OCI-LY3 (cell line): ENCODE results near the gene LMBRD2.
A peak's percentile ranks its signal among the peaks of the same experiment; 100 is the strongest.
"Not testable (repeated sequence)": the region's sequence is repeated elsewhere in the genome, so short reads cannot be mapped to it uniquely, and the experiment has no call there.

Experiments
- H2AFZ ChIP-seq: fragments of 200-600, 300-600 bp; shearing (Covaris generic); 2 replicates; pipeline ENCODE4 v1.6.0; 2014; ENCODE audit warnings: antibody characterized with exemption, low read depth, low read length
- H3K27ac ChIP-seq: fragments of 200-600, 300-600 bp; sonication (generic); 2 replicates; pipeline ENCODE4 v1.5.1; 2014; ENCODE audit warnings: mild to moderate bottlenecking, low read length, moderate library complexity, mixed read lengths
- H3K27me3 ChIP-seq: fragments of 200-600, 300-600 bp; sonication (generic); 2 replicates; pipeline ENCODE4 v1.6.1; 2014; ENCODE audit warnings: low read depth, low read length, mixed read lengths
- H3K36me3 ChIP-seq: fragments of 200-600, 300-600 bp; sonication (generic); replicated peaks from 2 replicates; pipeline ENCODE3; 2014; ENCODE audit warnings: low read depth, low read length, mixed read lengths
- H3K4me1 ChIP-seq: fragments of 300-600, 200-600 bp; sonication (generic); 2 replicates; pipeline ENCODE4 v1.6.1; 2014; ENCODE audit warnings: low read length, mixed read lengths
- H3K4me2 ChIP-seq: fragments of 200-600, 300-600 bp; sonication (generic); 2 replicates; pipeline ENCODE4 v1.6.1; 2014; ENCODE audit warnings: low read length, mixed read lengths
- H3K4me3 ChIP-seq: fragments of 300-600, 200-600 bp; sonication (generic); 2 replicates; pipeline ENCODE4 v1.5.1; 2014; ENCODE audit warnings: antibody characterized with exemption, mild to moderate bottlenecking, low read length, moderate library complexity
- H3K79me2 ChIP-seq: fragments of 300-600, 200-600 bp; shearing (Covaris generic); 2 replicates; pipeline ENCODE4 v1.6.1; 2014; ENCODE audit warnings: mild to moderate bottlenecking, low read length, mixed read lengths
- H3K9ac ChIP-seq: fragments of 300-600, 200-600 bp; shearing (Covaris generic); 2 replicates; pipeline ENCODE4 v1.6.0; 2014; ENCODE audit warnings: mild to moderate bottlenecking, low read length, moderate library complexity
- H3K9me3 ChIP-seq: fragments of 200-600, 300-600 bp; shearing (Covaris generic); 2 replicates; pipeline ENCODE4 v1.6.1; 2014; ENCODE audit warnings: low read length, mixed read lengths; ENCODE audit not compliant: insufficient read depth
- H4K20me1 ChIP-seq: fragments of 200-600, 300-600 bp; sonication (generic); 2 replicates; pipeline ENCODE4 v1.6.1; 2016; ENCODE audit warnings: low read length, mixed read lengths; ENCODE audit not compliant: insufficient read depth
- EZH2phosphoT487 ChIP-seq: fragments of 200-600 bp; shearing (Covaris generic); IDR thresholded peaks from 2 replicates; pipeline ENCODE4 v1.6.1; 2018; ENCODE audit warnings: antibody characterized with exemption, mixed run types, low read depth
- TF ChIP-seq, protein P1 (sequence below): fragments of 200-600, 300-600 bp; sonication (generic); IDR thresholded peaks from 2 replicates; pipeline ENCODE4 v1.5.1; 2014; ENCODE audit warnings: antibody characterized with exemption, low read length, low read depth

Gene LMBRD2

DNA sequence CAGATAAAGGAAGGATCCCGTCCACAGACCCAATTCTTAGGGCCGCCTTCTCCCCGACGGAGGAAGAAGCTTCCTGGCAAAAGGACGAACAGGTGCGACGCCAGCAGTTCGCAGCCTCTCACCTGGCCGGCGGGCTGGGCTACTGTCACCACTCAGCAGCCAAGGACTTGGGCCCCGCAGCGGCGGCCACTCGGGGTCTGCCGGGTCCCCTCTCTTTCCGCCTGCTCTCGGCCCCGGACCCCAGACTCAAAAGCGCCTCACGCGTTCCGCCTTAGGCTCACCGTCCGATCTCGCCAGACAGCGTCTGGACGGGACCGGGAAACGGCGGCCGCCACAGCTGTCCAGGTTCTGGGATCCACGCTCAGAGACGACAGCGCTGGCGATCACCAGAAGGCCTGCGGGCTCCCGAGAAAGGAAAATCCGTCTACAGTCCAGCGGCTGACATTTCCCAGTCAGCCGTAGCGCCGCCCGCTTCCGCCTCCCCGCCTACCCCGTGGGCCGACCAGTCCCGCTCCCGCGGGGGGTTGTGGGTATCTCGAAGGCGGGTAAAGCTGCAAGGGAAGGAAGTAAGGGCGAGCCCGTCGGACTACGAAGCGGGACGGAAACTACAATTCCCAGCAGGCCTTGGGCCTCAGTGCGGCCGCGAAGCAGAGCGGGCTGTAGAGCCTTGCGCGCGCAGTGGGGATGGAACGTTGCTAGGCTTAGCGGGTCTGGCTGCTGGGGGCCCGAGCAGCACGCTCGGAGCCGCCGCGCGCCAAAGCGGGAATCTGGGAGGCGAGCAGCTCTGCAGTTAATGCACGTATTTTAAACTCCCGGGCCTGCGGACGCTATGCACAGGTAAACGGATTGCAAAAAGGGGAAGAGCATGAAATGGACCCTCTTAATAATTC lies at the start of gene LMBRD2, which contains the start of gene SKP2:
Gene LMBRD2 (minus strand): TSS at position 454 of the 890 bp plus-strand sequence. CDS start 8,538 bp downstream, outside the sequence.
Gene SKP2 (plus strand): TSS at position 678 of the 890 bp plus-strand sequence. CDS start 152 bp downstream, at position 830.
- Histone ChIP-seq H3K9me3 (no peaks in the 10 kb centered on the region), H3K27me3 (no peaks in the 10 kb centered on the region), H3K4me2 (peak within 1 kb of the TSS; percentile 88), H3K27ac (peak within 1 kb of the TSS; percentile 45), H3K4me3 (peak within 1 kb of the TSS; percentile 97), H3K4me1 (peaks cover 8% of the 10 kb centered on the region; the same call in 1 of the 2 replicates), H2AFZ (peak within 1 kb of the TSS; percentile 89), H3K9ac (peak within 1 kb of the TSS; percentile 94), H3K36me3 (peaks cover 10% of the 10 kb centered on the region), H3K79me2 (peaks cover 37% of the 10 kb centered on the region), H4K20me1 (no peaks in the 10 kb centered on the region)
- TF ChIP-seq, protein P1, sequence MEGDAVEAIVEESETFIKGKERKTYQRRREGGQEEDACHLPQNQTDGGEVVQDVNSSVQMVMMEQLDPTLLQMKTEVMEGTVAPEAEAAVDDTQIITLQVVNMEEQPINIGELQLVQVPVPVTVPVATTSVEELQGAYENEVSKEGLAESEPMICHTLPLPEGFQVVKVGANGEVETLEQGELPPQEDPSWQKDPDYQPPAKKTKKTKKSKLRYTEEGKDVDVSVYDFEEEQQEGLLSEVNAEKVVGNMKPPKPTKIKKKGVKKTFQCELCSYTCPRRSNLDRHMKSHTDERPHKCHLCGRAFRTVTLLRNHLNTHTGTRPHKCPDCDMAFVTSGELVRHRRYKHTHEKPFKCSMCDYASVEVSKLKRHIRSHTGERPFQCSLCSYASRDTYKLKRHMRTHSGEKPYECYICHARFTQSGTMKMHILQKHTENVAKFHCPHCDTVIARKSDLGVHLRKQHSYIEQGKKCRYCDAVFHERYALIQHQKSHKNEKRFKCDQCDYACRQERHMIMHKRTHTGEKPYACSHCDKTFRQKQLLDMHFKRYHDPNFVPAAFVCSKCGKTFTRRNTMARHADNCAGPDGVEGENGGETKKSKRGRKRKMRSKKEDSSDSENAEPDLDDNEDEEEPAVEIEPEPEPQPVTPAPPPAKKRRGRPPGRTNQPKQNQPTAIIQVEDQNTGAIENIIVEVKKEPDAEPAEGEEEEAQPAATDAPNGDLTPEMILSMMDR: no peak
- TF ChIP-seq EZH2phosphoT487: no peak

- Histone ChIP-seq H3K79me2 (no peaks in the 10 kb centered on the region), H3K36me3 (no peaks in the 10 kb centered on the region)
- TF ChIP-seq, protein P1: no peak
- TF ChIP-seq EZH2phosphoT487: no peak
These were observed 48.8 kb upstream of the LMBRD2 start for GRCh38 chr5:36200513-36200912.

GRCh38 chr5:36199620-36200019 lies 47.9 kb upstream of the LMBRD2 start:
- H3K36me3 ChIP-seq: peaks cover 4% of the 10 kb centered on the region
- H3K27me3 ChIP-seq: no peaks in the 10 kb centered on the region
- no peaks in the 10 kb centered on the region for H3K79me2 ChIP-seq
- H2AFZ ChIP-seq: no peak overlapping the region
- H3K9ac ChIP-seq: no peak overlapping the region
- H3K9me3 ChIP-seq: no peaks in the 10 kb centered on the region
- no peak overlapping the region for H3K27ac ChIP-seq
- no peak overlapping the region for H3K4me3 ChIP-seq
- H4K20me1 ChIP-seq: no peaks in the 10 kb centered on the region
- no peak for TF ChIP-seq EZH2phosphoT487
- no peaks in the 10 kb centered on the region for H3K4me1 ChIP-seq
- H3K4me2 ChIP-seq: no peak overlapping the region

More at GRCh38 chr5:36200513-36200912, 48.8 kb upstream of the LMBRD2 start:
- Histone ChIP-seq H3K27me3 (no peaks in the 10 kb centered on the region), H3K9me3 (no peaks in the 10 kb centered on the region), H3K4me3 (no peak overlapping the region), H2AFZ (no peak overlapping the region), H3K4me2 (no peak overlapping the region), H4K20me1 (no peaks in the 10 kb centered on the region), H3K4me1 (no peaks in the 10 kb centered on the region), H3K27ac (no peak overlapping the region), H3K9ac (no peak overlapping the region)

DNA sequence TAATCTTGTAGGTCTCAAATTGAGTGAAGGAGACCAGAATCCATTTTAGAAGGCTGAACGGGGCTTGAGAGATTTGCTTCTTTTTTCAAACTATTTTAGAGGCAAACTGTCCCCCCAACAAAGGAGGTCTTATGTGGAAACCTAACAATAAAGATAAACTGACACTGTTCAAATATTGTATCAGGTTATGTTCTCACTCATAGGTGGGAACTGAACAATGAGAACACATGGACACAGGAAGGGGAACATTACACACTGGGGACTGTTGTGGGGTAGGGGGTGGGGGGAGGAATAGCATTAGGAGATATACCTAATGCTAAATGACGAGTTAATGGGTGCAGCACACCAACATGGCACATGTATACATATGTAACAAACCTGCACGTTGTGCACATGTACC lies 47.1 kb upstream of the LMBRD2 start:
- not testable (repeated sequence) for H3K4me1 ChIP-seq, H3K9me3 ChIP-seq, H3K27ac ChIP-seq, H2AFZ ChIP-seq, H4K20me1 ChIP-seq, H3K9ac ChIP-seq, H3K4me2 ChIP-seq, H3K36me3 ChIP-seq, H3K4me3 ChIP-seq, H3K27me3 ChIP-seq, H3K79me2 ChIP-seq

- H3K27ac ChIP-seq: no peak overlapping the region
- H3K4me1 ChIP-seq: no peaks in the 10 kb centered on the region
- H3K9ac ChIP-seq: no peak overlapping the region
- peaks cover 4% of the 10 kb centered on the region for H3K36me3 ChIP-seq
- no peak overlapping the region for H3K4me3 ChIP-seq
- TF ChIP-seq, protein P1: no peak
- TF ChIP-seq EZH2phosphoT487: no peak
- H2AFZ ChIP-seq: no peak overlapping the region
- H3K9me3 ChIP-seq: no peaks in the 10 kb centered on the region
- no peaks in the 10 kb centered on the region for H3K27me3 ChIP-seq
- H4K20me1 ChIP-seq: no peaks in the 10 kb centered on the region
- no peak overlapping the region for H3K4me2 ChIP-seq
- H3K79me2 ChIP-seq: no peaks in the 10 kb centered on the region
These were observed 46.6 kb upstream of the LMBRD2 start for GRCh38 chr5:36198281-36198680.
